HG02759 (cell line): Measurements from ENCODE around the gene LRRC4C.
"Not testable (repeated sequence)": the region's sequence is repeated elsewhere in the genome, so short reads cannot be mapped to it uniquely, and the experiment has no call there.

Source experiments
- ATAC-seq: cut with Tn5 transposase; IDR thresholded peaks from one replicate; pipeline ENCODE4 v1.9.1; 2021; ENCODE audit warnings: mild to moderate bottlenecking, moderate library complexity; ENCODE audit not compliant: unreplicated experiment

The LRRC4C gene

GRCh38 chr11:40190294-40190693 is 1269.2 kb downstream of the LRRC4C start:
- no peak for ATAC-seq

GRCh38 chr11:40188848-40189247 is 1270.6 kb downstream of the LRRC4C start:
- no peak for ATAC-seq

- ATAC-seq = no peak
These were observed 1272.2 kb downstream of the LRRC4C start for GRCh38 chr11:40187295-40187694.

GRCh38 chr11:40186437-40187263 is 1272.8 kb downstream of the LRRC4C start:
- ATAC-seq = no peak

- no peak for ATAC-seq
These were observed 1273.7 kb downstream of the LRRC4C start for GRCh38 chr11:40185793-40186192.

GRCh38 chr11:40183073-40184064 is 1276.1 kb downstream of the LRRC4C start:
- ATAC-seq = peak; percentile 77

- ATAC-seq = no peak
These were observed 1279.9 kb downstream of the LRRC4C start for GRCh38 chr11:40179541-40179940.

GRCh38 chr11:40178470-40178869 is 1281.0 kb downstream of the LRRC4C start:
- no peak for ATAC-seq

GRCh38 chr11:40175980-40176379 is 1283.5 kb downstream of the LRRC4C start:
- ATAC-seq = no peak

GRCh38 chr11:40170078-40170477 is 1289.4 kb downstream of the LRRC4C start:
- no peak for ATAC-seq

GRCh38 chr11:40168414-40168813 is 1291.0 kb downstream of the LRRC4C start:
- peak; percentile 78 for ATAC-seq

GRCh38 chr11:40167805-40168204 is 1291.6 kb downstream of the LRRC4C start:
- not testable (repeated sequence) for ATAC-seq

GRCh38 chr11:40166892-40167291 is 1292.6 kb downstream of the LRRC4C start:
- ATAC-seq = no peak

- no peak for ATAC-seq
These were observed 1296.3 kb downstream of the LRRC4C start for GRCh38 chr11:40162901-40163883.

- no peak for ATAC-seq
These were observed 1297.5 kb downstream of the LRRC4C start for GRCh38 chr11:40161854-40162410.

- no peak for ATAC-seq
These were observed 1299.0 kb downstream of the LRRC4C start for GRCh38 chr11:40160418-40160817.

GRCh38 chr11:40149721-40150120 is 1309.7 kb downstream of the LRRC4C start:
- no peak for ATAC-seq

GRCh38 chr11:40140560-40140959 is 1318.9 kb downstream of the LRRC4C start:
- ATAC-seq = no peak

GRCh38 chr11:40139536-40139935 is 1319.9 kb downstream of the LRRC4C start:
- ATAC-seq = no peak

- no peak for ATAC-seq
These were observed 1320.4 kb downstream of the LRRC4C start for GRCh38 chr11:40139066-40139465.
